ENCODE data around the gene DPY30. TPM values are rescaled to one million over a fixed set of nuclear protein-coding genes. Genes with fewer than 3 reads are reported as not detected.

Gene DPY30
- total and polyA plus RNA-seq, 2 experiments from 2014 or later, result 156 to 518 TPM

- TF ChIP-seq JUNB (IDR thresholded peaks at IDR 0.05; ENCODE audit: unreplicated experiment) (no peak), ETS1 (IDR thresholded peaks at IDR 0.05) (no peak), ZNF114 (CRISPR knock-in tag; IDR thresholded peaks at IDR 0.05) (no peak), REST (IDR thresholded peaks at IDR 0.05; ENCODE audit: unreplicated experiment) (no peak), EZH2phosphoT487 (IDR thresholded peaks at IDR 0.05; ENCODE audit: unreplicated experiment) (no peak), ZNF331 (CRISPR knock-in tag; IDR thresholded peaks at IDR 0.05; ENCODE audit: low read depth) (no peak), POLR2AphosphoS5 (IDR thresholded peaks at IDR 0.05; ENCODE audit: low read depth) (no peak), EZH2 (IDR thresholded peaks at IDR 0.05; ENCODE audit: low read depth, unreplicated experiment) (no peak)
These were observed 52.0 kb downstream of the DPY30 start (continued) for GRCh38 chr2:31987454-31988220.

- DNase-seq (ENCODE audit: low spot score) (no peak), ATAC-seq (no peak)
- H3K4me1 ChIP-seq (ENCODE audit: insufficient read depth), result no peaks in the 10 kb centered on the region
- no peaks in the 10 kb centered on the region for H3F3A ChIP-seq (replicated peaks; ENCODE audit: low read depth)
- Mint-ChIP-seq H3K9me3 (no peaks in the 10 kb centered on the region), H3K4me3 (no peak overlapping the region), H3K27ac (no peak overlapping the region), H3K4me1 (peaks cover 7% of the 10 kb centered on the region; the same call in 2 of the 3 replicates), H3K36me3 (ENCODE audit: low read depth) (no peaks in the 10 kb centered on the region), H3K27me3 (ENCODE audit: insufficient read depth, low read depth, poor library complexity) (peaks cover 4% of the 10 kb centered on the region)
- no peaks in the 10 kb centered on the region for H3K9me2 ChIP-seq (ENCODE audit: insufficient read depth)
- no peaks in the 10 kb centered on the region for H3K36me3 ChIP-seq (ENCODE audit: insufficient read depth)
- no peak overlapping the region for H3K4me3 ChIP-seq
- H4K20me1 ChIP-seq (replicated peaks; ENCODE audit: insufficient read depth), result peaks cover 25% of the 10 kb centered on the region
- H3K4me2 ChIP-seq, result no peak overlapping the region
- no peak overlapping the region for H2AFZ ChIP-seq
- H3K27me3 ChIP-seq (ENCODE audit: insufficient read depth), result no peaks in the 10 kb centered on the region
- H3K79me2 ChIP-seq (replicated peaks; ENCODE audit: insufficient read depth), result peaks cover 100% of the 10 kb centered on the region
- H3K27ac ChIP-seq (ENCODE audit: low read depth), result no peak overlapping the region
- TF ChIP-seq NANOG (IDR thresholded peaks at IDR 0.05; ENCODE audit: borderline replicate concordance) (no peak), JUNB (IDR thresholded peaks at IDR 0.05; ENCODE audit: unreplicated experiment) (no peak), EZH2 (IDR thresholded peaks at IDR 0.05; ENCODE audit: low read depth, unreplicated experiment) (no peak), REST (IDR thresholded peaks at IDR 0.05; ENCODE audit: unreplicated experiment) (no peak)
These were observed 52.7 kb downstream of the DPY30 start for GRCh38 chr2:31986906-31987305.
